Thymus (tissue), 11 donors: Measurements from ENCODE around the gene KIF11. TPM values are rescaled to one million over a fixed set of nuclear protein-coding genes. Genes with fewer than 3 reads are reported as not detected.
"Not testable (repeated sequence)": the region's sequence is repeated elsewhere in the genome, so short reads cannot be mapped to it uniquely, and the experiment has no call there.

Experiments
- DNase-seq, 9 donors: peaks; one replicate each; pipeline ENCODE4 v3.0.0-alpha.2; 2013; ENCODE audit warnings: low spot score in 9 of 9, low read depth in 6 of 9, missing footprints in 1 of 9
- H3K27ac ChIP-seq, 2 donors: one replicate each; pipeline ENCODE4 v1.5.1; 2013; ENCODE audit warnings: control low read depth in 1 of 2, low read depth in 1 of 2, low read length in 1 of 2, mild to moderate bottlenecking in 1 of 2, moderate library complexity in 1 of 2
- H3K27me3 ChIP-seq, 2 donors: one replicate each; pipeline ENCODE4 v1.5.1; 2013; ENCODE audit warnings: low read length in 1 of 2; ENCODE audit not compliant: control insufficient read depth in 2 of 2, insufficient read depth in 1 of 2
- H3K36me3 ChIP-seq, 2 donors: one replicate each; pipeline ENCODE4 v1.5.1; 2013; ENCODE audit warnings: low read length in 1 of 2, mild to moderate bottlenecking in 1 of 2, moderate library complexity in 1 of 2; ENCODE audit not compliant: control insufficient read depth in 2 of 2, insufficient read depth in 2 of 2
- H3K4me1 ChIP-seq, 2 donors: one replicate each; pipeline ENCODE4 v1.5.1; 2013; ENCODE audit warnings: low read length in 2 of 2; ENCODE audit not compliant: control insufficient read depth in 2 of 2, insufficient read depth in 2 of 2
- H3K4me3 ChIP-seq, 2 donors: one replicate each; pipeline ENCODE4 v1.5.1; 2013; ENCODE audit warnings: low read length in 2 of 2, control low read depth in 1 of 2, mild to moderate bottlenecking in 1 of 2
- H3K9me3 ChIP-seq, 2 donors: one replicate each; pipeline ENCODE4 v1.5.1; 2013; ENCODE audit warnings: low read length in 1 of 2, mild to moderate bottlenecking in 1 of 2; ENCODE audit not compliant: control insufficient read depth in 2 of 2, insufficient read depth in 1 of 2
- WGBS: extraction: QIAGEN DNeasy Blood & Tissue Kit; methylation state at CpG from one replicate; pipeline ENCODE4 v1.1.7; 2013; 5-methylcytosine and 5-hydroxymethylcytosine counted together
- polyA plus RNA-seq: library from polyadenylated mRNA; stranded (reverse); fragments of 200-250 nt; gene quantifications from one replicate; pipeline ENCODE4 v1.2.3, GENCODE V29; 2013
- total RNA-seq: library from RNA; stranded (reverse); fragments of 120-200 nt; gene quantifications from one replicate; pipeline ENCODE4 v1.2.4, GENCODE V29; 2013
- donor health status: healthy.

The KIF11 gene
- total and polyA plus RNA-seq, 2 donors = 4.6 to 39.9 TPM

DNA sequence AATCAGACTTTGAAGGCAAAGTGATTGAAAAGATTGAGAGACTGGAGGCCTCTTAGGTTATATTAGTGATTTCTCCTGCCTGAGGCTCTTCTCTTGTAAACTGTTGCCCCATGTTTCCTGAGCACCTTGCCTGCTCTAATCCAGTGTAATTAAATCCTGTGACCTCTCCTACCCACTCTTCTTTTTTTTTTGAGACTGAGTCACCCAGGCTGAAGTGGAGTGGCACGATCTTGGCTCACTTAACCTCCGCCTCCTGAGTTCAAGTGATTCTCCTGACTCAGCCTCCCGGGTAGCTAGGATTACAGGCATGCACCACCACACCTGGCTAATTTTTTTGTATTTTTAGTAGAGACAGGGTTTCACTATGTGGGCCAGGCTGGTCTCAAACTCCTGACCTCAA lies 57.9 kb downstream of the KIF11 start:
- H3K27me3 ChIP-seq, H3K4me3 ChIP-seq, DNase-seq, H3K9me3 ChIP-seq, H3K4me1 ChIP-seq, H3K27ac ChIP-seq: not testable (repeated sequence)
- H3K36me3 ChIP-seq = peaks cover 29 to 87% of the 10 kb centered on the region in 2 donors
- 98% methylated on average over 3 of the region's 3 CpGs for WGBS

DNA sequence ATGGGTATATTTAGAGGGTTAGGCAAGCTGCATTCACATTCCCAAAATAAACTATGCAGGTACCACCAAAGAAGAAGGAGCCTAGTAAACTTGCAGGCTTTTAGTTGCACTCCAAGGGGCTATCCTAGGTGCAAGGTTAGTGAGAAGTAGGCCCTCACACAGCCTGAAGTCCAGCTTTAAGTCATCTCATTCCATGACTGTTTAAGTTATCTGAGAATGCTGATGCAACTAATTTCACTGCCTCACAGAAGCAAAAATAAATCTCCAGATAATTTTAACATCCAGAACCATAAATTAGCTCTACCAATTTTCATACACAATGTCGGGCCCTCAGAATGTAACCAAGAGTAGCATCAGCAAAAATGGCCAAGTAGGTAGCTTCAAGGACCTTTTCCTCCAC lies 62.5 kb downstream of the KIF11 start:
- DNase-seq = no peak
- Histone ChIP-seq H3K27ac (no peak overlapping the region), H3K27me3 (no peaks in the 10 kb centered on the region), H3K4me1 (no peaks in the 10 kb centered on the region), H3K4me3 (no peak overlapping the region), H3K9me3 (no peaks in the 10 kb centered on the region), H3K36me3 (peaks cover 30 to 46% of the 10 kb centered on the region in 2 donors)
- 96% methylated on average over 1 of the region's 1 CpG for WGBS

DNA sequence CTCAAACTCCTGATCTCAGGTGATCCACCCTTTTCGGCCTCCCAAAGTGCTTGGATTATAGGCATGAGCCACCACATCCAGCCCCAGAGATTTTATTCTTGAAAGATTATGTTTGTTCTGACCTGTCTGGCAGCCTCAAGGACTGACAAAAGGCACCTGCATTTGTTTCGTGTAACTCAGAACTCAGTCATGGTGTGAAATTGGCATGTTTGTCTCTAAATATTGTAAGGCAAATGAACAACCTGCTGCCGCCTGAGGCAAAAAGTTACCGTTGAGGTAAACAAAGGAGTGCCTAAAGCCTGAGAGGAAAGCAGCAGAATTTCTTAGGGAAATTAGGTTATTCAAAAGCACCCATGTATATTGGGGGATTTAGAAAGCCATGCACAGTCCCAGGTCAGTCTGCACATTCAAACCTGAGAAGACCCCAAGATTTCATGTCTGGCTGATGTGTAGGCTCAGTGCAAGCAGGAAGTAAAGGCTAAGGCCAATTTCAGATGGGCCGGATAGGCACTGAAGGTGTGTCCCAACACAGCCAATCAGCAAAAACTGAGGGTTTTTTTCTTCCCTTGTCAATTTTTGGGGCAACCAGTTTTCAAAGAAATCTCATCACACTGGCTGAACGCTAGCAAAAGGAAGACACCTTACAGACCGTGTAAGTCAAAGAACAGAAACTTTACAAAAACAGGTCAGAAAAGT lies 63.5 kb downstream of the KIF11 start:
- 98% methylated on average over 7 of the region's 7 CpGs for WGBS
- no peaks in the 10 kb centered on the region for H3K9me3 ChIP-seq
- H3K4me3 ChIP-seq = no peak overlapping the region
- H3K27me3 ChIP-seq = no peaks in the 10 kb centered on the region
- no peaks in the 10 kb centered on the region for H3K4me1 ChIP-seq
- DNase-seq = no peak
- no peak overlapping the region for H3K27ac ChIP-seq
- H3K36me3 ChIP-seq = peaks cover 30 to 37% of the 10 kb centered on the region in 2 donors

DNA sequence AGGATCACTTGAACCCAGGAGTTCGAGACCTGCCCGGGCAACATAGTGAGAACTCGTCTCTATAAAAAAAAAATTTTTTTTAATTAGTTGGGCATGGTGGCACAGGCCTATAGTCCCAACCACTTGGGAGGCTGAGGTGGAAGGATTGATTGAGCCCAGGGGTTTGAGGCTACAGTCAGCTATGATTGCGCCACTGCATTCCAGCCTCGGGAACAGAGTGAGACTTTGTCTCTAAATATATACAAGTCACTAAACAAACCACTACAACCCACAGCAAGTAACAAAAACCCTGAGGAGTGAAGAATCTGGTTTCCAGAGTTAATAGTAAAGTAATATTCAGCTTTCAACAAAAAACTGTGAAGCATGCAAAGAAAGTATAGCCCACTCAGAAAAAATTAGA lies 64.1 kb downstream of the KIF11 start:
- no peak overlapping the region for H3K4me3 ChIP-seq
- H3K36me3 ChIP-seq = peaks cover 28 to 31% of the 10 kb centered on the region in 2 donors
- 98% methylated on average over 5 of the region's 5 CpGs for WGBS
- H3K27me3 ChIP-seq = no peaks in the 10 kb centered on the region
- H3K4me1 ChIP-seq = no peaks in the 10 kb centered on the region
- no peaks in the 10 kb centered on the region for H3K9me3 ChIP-seq
- no peak overlapping the region for H3K27ac ChIP-seq
- DNase-seq = no peak

DNA sequence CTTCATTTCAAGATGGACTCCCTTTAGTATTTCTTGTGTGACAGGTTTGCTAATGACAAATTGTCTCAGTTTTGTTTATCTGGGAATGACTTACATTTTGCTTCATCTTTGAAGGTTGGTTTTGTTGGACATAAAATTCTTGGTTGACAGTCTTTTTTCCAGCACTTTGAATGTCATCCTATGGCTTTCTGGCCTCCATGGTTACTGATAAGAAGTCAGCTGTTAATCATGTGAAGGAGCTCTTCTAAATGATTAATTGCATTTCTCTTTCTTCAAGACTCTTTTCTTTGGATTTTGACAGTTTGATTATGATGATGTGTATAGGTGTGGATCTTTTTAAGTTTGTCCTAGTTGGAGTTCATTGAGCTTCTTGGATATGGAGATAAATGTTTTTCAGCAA lies 69.9 kb downstream of the KIF11 start:
- no peaks in the 10 kb centered on the region for H3K27me3 ChIP-seq
- no peak overlapping the region for H3K4me3 ChIP-seq
- H3K36me3 ChIP-seq = no peaks in the 10 kb centered on the region
- H3K4me1 ChIP-seq = no peaks in the 10 kb centered on the region
- no peaks in the 10 kb centered on the region for H3K9me3 ChIP-seq
- no peak overlapping the region for H3K27ac ChIP-seq
- DNase-seq = no peak

DNA sequence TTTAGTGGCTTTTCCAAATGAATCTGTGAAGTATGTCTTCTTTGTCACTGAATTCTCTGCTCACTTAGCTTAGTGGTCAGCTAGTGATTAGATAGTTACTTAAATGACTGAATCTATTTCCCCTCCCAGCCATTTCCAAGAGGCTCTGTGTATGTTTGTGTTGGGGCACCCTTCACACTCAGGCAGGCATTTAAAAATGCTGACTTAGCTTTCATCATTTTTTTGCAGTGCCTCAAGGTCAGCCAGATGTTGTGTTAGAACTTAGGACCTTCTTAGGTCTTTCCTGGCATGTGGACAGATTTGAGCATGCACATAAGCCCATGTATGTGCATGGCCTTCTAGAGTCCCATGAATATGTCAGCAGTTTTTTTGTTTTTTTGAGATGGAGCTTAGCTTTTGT lies 71.4 kb downstream of the KIF11 start:
- no peak for DNase-seq
- H3K27ac ChIP-seq = no peak overlapping the region

DNA sequence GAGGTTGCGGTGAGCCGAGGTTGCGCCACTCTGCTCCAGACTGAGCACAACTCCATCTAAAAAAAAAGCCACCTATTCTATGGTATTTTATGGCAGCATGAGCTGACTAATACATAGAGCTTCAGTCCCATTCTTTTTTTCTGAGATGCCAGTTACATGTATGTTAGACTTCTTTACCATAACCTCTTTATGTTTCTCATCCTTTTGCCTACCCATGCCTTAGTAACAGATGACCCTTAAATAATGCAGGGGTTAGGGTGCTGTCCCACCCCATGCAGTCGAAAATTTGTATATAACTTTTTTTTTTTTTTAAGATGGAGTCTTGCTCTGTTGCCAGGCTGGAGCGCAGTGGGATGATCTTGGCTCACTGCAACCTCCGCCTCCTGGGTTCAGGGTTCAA lies 74.1 kb downstream of the KIF11 start:
- 98% methylated on average over 6 of the region's 6 CpGs for WGBS

More for the DNA sequence above, 71.4 kb downstream of the KIF11 start:
- no peaks in the 10 kb centered on the region for H3K9me3 ChIP-seq
- no peaks in the 10 kb centered on the region for H3K27me3 ChIP-seq
- H3K4me3 ChIP-seq = no peak overlapping the region
- H3K36me3 ChIP-seq = no peaks in the 10 kb centered on the region
- H3K4me1 ChIP-seq = no peaks in the 10 kb centered on the region

DNA sequence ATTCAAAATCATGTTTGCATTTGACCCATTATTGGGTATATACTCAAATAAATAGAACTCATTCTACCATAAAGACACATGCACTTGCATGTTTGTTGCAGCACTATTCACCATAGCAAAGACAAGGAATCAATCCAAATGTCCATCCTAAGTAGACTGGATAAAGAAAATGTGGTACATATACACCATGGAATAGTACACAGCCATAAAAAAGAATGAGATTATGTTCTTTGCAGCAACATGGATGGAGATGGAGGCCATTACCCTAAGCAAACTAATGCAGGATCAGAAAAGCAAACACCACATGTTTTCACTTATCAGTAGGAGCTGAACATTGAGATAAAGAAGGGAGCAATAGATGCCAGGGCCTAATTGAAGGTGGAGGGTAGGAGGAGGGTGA lies 84.8 kb downstream of the KIF11 start:
- no peak overlapping the region for H3K4me3 ChIP-seq
- H3K4me1 ChIP-seq = no peaks in the 10 kb centered on the region
- no peak overlapping the region for H3K27ac ChIP-seq
- no peaks in the 10 kb centered on the region for H3K27me3 ChIP-seq
- DNase-seq = no peak
- no peaks in the 10 kb centered on the region for H3K9me3 ChIP-seq
- no peaks in the 10 kb centered on the region for H3K36me3 ChIP-seq

More for the DNA sequence above, 74.1 kb downstream of the KIF11 start:
- DNase-seq = no peak
- no peak overlapping the region for H3K27ac ChIP-seq
- no peaks in the 10 kb centered on the region for H3K27me3 ChIP-seq
- no peaks in the 10 kb centered on the region for H3K4me1 ChIP-seq
- no peaks in the 10 kb centered on the region for H3K36me3 ChIP-seq
- H3K4me3 ChIP-seq = no peak overlapping the region
- H3K9me3 ChIP-seq = no peaks in the 10 kb centered on the region

DNA sequence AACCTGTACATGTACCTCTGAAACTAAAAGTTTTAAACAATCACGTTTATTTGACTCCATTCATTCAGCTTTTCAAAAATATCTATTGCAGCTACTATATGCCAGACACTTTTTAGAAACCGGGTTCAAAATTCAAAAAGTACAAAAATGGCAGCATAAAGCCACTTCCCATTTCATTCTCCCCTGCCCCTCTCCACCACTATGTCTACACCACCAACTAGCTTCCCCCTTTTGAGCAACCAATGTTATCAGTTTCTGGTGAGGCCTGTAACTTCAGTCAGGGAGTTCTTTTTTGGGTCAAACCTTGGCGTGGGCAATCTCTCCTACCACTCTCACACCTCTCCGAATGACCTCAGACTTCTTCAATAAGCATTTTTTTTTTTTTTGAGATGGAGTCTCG lies 85.3 kb downstream of the KIF11 start:
- no peak overlapping the region for H3K4me3 ChIP-seq
- WGBS = 96% methylated on average over 5 of the region's 5 CpGs

More for the DNA sequence above, 85.3 kb downstream of the KIF11 start:
- Histone ChIP-seq H3K9me3 (no peaks in the 10 kb centered on the region), H3K27ac (no peak overlapping the region), H3K36me3 (no peaks in the 10 kb centered on the region), H3K4me1 (no peaks in the 10 kb centered on the region), H3K27me3 (no peaks in the 10 kb centered on the region)
- no peak for DNase-seq
